GM19035 (cell line): Measurements from ENCODE around the gene SUPT20HL2.
"Not testable (repeated sequence)": the region's sequence is repeated elsewhere in the genome, so short reads cannot be mapped to it uniquely, and the experiment has no call there.

Experiments used
- ATAC-seq: cut with Tn5 transposase; IDR thresholded peaks from one replicate; pipeline ENCODE4 v1.9.1; 2021; ENCODE audit not compliant: unreplicated experiment

Gene SUPT20HL2

DNA sequence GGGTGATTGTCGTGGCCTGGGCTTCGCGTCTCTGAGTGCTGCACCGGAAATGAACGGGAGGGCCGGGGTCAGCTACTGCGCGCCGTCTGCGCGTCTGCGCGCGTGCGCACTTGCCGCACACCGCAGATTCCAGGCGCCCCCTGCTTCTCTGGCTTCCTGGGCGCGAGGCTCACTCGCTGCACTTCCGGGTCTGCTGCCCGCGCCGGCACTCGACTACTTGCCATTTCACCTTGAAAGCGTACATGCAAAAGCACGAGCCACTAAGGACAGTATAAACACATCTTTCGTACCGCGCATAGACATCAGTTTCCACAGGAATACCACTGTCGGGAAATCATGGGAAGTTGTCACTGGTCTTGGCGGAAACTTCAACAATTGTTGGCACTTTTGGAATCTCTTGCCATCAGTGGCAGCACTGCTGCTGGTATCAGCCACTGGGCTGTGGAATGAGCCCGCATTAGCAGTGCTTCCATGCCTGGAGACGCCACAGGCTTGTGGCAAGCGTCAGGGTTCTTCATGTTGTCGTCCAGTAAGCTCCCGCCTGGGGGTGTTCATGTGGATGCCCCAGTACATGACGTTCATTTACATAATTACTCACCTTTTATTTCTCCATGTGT, at the start of gene SUPT20HL2:
SUPT20HL2 (minus strand) TSS at position 51 of the 617 bp plus-strand sequence. CDS start 754 bp downstream, outside the sequence.
- ATAC-seq: no peak

DNA sequence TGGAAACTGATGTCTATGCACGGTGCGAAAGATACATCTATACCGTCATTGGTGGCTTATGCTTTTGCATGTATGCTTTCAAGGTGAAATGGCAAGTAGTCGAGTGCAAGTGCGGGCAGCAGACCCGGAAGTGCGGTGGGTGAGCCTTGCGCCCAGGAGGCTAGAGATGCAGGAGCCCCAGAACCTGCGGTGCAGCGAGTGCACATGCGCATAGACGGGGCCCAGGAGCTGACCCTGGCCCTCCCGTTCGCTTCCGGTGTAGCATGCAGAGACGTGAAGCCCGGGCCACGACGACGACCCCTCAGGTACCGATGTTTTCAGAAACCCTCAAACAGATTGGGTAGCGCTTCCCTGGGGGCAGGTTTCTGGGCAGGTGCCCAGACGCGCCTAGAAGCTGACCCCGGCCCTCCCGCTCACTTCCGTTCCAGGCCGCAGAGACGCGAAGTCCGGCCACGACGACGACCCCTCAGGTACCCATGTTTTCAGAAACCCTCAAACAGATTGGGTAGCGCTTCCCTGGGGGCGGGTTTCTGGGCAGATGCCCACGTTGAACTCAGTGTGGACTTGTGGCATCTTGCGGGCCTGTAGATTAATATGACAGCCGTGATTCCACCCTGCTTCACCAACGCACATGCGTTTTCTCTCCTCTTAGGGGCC, 48.3 kb upstream of the SUPT20HL2 start:
- not testable (repeated sequence) for ATAC-seq

GRCh38 chrX:24360272-24360671, 46.4 kb upstream of the SUPT20HL2 start, which contains the start of gene SUPT20HL1:
Gene SUPT20HL1 (plus strand): TSS chrX:24360639. CDS start chrX:24362761, 2,122 bp downstream.
- no peak for ATAC-seq

DNA sequence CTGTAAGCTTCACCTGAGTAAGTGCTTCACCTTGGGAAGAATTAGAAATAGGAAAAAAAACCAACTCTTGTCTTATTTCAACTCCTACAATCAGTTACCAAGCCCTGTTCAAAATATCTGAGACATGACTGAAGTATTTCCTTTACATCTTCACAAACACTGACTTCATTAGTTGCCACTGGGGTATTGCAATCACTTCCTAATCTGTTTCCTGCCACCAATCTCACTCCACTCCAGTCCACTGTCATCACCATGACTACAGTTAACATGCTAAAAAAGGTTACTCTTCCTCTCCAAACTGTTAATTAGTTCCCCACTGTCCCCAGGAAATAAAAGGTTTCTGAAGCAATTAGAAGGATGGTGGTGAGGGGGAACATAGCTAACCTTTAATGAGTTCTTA, 43.2 kb upstream of the SUPT20HL2 start:
- ATAC-seq: no peak

DNA sequence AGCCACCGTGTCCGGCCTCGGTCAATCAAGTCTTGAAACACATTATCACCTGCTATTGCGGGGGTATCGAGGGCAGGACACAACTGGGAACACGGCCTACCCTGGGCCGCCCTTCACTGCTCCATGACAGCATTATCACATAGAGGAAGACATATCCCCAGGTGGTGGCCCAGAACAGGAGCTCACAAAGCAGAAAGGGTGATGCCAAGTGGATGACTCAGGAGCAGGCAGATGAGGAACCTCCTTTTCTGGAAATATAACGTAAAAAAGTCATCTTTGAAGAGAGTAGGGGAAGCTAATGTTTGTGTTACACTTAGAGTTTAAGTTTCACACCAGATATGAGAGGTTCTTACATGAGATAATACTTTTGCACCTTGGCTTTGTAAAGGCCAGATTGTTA, 41.2 kb upstream of the SUPT20HL2 start:
- ATAC-seq: no peak

GRCh38 chrX:24350217-24350616, 36.3 kb upstream of the SUPT20HL2 start:
- ATAC-seq: no peak

GRCh38 chrX:24347881-24348280, 34.0 kb upstream of the SUPT20HL2 start:
- ATAC-seq: no peak

DNA sequence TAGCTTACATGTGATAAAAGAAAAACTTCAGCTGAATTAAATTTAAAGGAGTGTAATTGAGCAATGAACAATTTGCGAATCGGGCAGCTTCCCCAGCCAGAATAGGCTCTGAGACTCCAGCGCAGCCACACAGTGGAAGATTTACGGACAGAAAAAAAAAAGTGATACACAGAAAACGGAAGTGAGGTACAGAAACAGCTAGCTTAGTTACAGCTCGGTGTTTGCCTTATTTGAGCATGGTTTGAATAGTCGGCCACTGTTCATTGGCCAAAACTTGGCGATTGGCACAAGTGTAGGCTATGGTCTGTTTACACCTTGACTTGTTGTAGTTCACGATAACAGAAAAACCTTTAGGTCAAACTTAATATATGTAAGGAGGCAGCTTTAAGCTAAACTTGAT, 29.9 kb upstream of the SUPT20HL2 start:
- ATAC-seq: no peak

GRCh38 chrX:24341795-24342194, 27.9 kb upstream of the SUPT20HL2 start:
- ATAC-seq: no peak

DNA sequence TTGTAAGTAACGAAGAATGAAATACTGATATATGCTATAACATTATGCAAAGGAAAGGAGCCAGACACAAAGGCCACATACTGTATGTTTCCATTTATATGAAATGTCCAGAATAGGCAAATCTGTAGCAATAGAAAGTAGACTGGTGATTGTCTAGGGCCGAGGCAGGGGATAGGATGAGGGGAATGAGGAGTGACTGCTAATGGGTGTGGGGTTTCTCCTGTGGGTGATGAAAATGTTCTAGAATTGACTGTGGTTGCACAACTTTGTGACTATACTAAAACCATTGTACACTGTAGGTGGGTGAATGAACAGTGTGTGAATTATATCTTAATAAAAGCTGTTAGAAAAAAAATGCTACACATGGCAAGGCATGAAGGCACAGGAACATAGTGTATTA, 26.6 kb upstream of the SUPT20HL2 start:
- ATAC-seq: no peak

DNA sequence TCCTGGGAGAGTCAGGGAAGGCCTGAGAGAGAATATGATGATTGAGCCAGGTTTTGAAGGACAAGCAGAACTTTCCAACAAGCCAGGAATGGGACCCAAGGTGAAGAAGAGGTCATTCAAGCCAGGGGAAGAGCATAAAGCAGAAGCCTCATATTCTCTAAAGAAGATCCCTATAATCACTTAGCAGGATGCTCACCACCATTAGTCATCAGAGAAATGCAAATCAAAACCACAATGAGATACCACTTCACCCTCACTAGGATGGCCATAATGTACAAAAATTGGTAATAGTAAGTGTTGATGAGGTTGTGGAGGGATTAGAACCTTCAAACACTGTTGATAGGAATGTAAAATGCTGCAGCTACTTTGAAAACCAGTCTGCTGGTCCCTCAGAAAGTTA, 26.0 kb upstream of the SUPT20HL2 start:
- ATAC-seq: no peak

GRCh38 chrX:24335871-24336270, 22.0 kb upstream of the SUPT20HL2 start:
- ATAC-seq: no peak

GRCh38 chrX:24334461-24334860, 20.6 kb upstream of the SUPT20HL2 start:
- ATAC-seq: no peak

DNA sequence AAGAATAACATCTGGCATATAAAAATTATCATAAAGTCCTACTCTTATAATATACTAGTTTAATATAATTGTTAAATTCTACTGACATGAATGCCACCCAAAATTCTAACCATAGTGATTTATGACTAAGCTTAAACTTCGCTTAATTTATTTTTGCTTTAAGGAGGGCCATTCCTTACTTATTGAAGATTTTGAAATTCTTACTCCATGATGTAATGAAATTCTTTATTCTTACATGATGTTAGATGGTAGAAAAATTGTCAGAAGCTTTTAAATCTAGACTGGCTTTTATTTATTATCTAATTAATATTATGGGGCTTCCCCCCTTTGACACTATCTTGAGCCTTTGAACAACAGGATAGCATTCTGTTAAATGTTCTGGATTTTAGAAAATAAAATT, 19.5 kb upstream of the SUPT20HL2 start:
- no peak for ATAC-seq

- no peak for ATAC-seq
Measured at GRCh38 chrX:24332878-24333277, 19.0 kb upstream of the SUPT20HL2 start.

- ATAC-seq: no peak
Measured at GRCh38 chrX:24325231-24325630, 11.4 kb upstream of the SUPT20HL2 start.

- ATAC-seq: no peak
Measured at GRCh38 chrX:24321741-24322395, 8.0 kb upstream of the SUPT20HL2 start.

DNA sequence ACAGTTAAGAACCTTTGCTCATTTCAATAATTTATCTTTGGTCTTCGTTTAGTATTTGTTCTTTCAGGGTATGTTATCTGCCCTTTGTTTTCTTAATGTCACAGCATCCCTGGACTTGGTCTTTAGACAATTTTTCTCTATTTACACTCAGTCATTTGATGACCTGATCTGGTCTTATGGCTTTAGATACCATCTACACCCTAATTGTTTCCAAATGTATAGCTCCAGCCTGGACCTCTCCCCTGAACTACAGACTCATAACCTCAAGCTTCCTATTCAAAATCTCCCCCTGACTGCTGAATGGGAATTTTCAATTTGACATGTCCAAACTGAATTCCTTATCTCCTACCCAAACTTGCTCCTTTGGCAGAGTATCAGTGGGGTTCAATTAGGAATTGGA, 3.7 kb upstream of the SUPT20HL2 start:
- no peak for ATAC-seq

GRCh38 chrX:24316111-24316510, 2.2 kb upstream of the SUPT20HL2 start:
- no peak for ATAC-seq

DNA sequence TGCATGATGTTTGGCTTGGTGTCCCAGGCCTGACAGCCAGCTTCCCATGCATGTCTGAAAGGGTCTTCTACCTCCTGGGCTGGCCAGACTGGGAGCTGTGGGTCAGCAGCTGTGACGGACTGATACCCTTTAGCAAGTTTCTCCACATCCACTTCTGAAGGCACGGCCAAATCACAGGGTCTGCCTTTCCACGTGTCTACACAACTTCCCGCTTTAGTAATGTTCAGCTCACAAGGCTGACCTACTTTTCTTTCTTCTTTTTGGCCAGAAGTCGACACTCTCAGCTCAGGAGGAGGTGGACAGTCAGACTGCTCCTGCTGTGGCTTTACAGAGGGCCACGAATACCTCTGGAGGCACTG, 1.6 kb downstream of the SUPT20HL2 start:
- ATAC-seq: not testable (repeated sequence)

GRCh38 chrX:24311507-24312248, 2.2 kb downstream of the SUPT20HL2 start:
- ATAC-seq: not testable (repeated sequence)

DNA sequence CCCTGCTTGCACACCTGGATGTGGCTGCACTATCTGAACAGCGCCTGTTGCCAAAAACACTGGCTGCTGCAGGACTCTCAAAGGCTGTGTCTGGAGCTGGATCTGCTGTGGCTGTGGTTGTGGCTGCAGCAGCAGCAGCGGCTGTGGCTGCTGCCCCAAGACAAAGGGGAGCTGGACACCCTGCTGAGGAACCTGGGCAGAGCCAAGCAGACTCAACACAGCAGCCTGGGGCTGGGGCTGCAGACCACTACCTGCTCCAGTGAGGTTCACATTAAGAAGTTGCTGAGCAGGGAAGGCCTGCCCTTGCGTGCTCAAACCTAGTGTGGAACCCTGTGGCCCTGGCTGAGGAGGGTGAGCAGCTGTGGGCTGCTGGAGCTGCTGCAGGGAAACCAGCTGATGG, 3.0 kb downstream of the SUPT20HL2 start:
- not testable (repeated sequence) for ATAC-seq
